ENCODE measurements around the gene MAP6.
"Not testable (repeated sequence)": the region's sequence is repeated elsewhere in the genome, so short reads cannot be mapped to it uniquely, and the experiment has no call there.

MAP6 gene

DNA sequence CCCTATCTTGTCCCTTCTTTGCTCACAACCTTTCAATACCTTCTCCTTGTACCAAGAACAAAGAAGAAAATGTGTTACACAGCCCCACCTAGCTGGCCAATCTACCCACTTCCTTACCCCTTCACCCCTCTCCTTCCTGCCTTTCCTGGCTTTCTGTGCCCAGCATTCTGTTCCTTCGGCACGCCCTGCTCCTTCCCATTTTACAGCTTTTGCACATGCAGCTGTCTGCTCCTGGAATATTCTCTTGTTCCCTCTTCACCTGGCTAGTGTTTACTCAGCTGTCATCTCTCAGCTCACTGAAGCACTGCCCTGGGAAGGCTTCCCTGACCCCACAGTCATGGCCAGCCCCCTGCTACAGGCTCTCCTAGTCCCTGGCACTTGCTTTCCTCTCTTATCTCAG, 76.1 kb downstream of the MAP6 start:
- no peak for DNase-seq

- DNase-seq: no peak
Observed at GRCh38 chr11:75591966-75592365, 76.9 kb downstream of the MAP6 start.

DNA sequence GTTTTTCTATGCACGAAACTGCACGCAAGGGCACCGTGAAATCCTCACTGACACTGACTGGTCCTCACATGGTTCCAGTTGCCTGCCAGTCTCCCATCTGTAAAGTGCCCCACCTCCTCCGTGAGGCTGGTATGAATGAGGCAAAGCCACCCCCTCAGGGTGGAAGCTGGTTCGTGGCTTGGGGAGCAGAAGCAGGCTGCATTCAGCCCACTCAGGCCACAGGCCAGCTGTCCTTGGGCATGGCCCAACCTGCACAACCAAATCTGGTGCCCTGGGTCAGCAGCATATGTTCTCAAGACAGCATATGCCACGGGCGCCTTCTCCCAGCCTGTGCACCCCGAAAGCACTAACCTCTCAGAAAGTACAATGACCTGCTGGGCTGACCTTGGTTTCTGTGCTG, 77.5 kb downstream of the MAP6 start:
- DNase-seq: no peak

- no peak for DNase-seq
Observed at GRCh38 chr11:75589933-75590332, 78.9 kb downstream of the MAP6 start.

GRCh38 chr11:75589051-75589450, 79.8 kb downstream of the MAP6 start:
- no peak for DNase-seq

GRCh38 chr11:75588051-75588481, 80.8 kb downstream of the MAP6 start:
- no peak for DNase-seq

DNA sequence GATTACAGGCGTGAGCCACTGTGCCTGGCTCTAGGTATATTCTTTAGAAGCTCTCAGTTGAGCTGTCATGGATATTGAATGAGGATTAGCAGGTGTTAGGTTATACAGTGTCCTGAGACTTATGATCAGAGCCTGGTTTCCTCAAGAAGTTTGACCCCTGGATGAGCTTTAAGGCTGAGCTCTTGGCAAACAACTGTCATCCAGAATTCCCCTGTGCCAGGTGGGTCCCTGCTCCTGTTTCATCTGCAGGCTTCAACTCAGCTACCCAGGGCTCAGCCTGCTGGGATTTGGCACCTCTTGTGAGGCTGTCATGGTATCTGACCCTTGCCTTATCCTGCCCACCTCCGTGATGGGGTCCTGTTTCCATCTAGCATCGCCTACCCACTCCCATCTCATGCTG, 82.4 kb downstream of the MAP6 start:
- DNase-seq: no peak

GRCh38 chr11:75585293-75585670, 83.6 kb downstream of the MAP6 start:
- DNase-seq: no peak

GRCh38 chr11:75584659-75585292, 84.1 kb downstream of the MAP6 start:
- not testable (repeated sequence) for DNase-seq

- DNase-seq: peak; percentile 97
Observed at GRCh38 chr11:75583718-75584658, 84.8 kb downstream of the MAP6 start.

- DNase-seq: peak; percentile 95
Observed at GRCh38 chr11:75582895-75583717, 85.7 kb downstream of the MAP6 start.

GRCh38 chr11:75582506-75582894, 86.3 kb downstream of the MAP6 start:
- DNase-seq: no peak

DNA sequence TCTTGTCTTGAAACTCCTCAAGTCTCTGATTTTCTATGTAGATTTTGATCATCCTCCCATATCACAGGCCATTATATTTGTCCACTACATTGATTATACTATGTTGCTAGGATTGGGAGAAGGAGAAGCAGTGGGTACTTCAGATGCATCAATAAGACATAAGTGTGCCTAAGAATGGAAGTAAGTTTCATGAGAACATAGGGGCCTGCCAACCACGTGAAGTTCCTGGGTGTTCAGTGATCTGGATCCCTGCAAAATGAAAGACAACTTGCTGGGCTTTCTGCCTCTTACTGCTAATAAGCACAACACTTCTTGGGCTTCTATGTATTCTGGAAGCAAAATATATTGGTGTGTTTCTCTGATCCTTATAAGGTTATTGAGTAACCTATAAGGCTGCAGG, 89.0 kb downstream of the MAP6 start:
- DNase-seq: no peak

- DNase-seq: no peak
Observed at GRCh38 chr11:75578977-75579376, 89.9 kb downstream of the MAP6 start.

DNA sequence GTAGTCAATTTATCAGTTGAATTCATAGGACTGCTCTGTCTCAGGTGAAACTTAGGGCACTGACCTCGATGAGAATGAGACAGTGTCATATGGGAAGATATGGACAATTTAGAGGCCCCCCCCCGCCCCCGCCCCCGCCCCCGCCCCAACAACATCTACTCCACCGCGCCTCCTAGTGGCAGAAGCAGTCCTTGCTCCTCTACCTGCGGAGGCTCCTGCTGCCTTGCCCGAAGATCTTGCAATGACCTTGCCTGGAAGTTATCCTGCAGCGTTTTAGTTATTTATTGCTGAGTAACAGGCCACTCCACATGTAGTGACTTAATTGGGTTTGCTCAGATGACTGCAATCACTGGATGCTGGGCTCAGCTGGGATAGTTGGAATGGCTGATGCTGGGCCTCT, 91.6 kb downstream of the MAP6 start:
- DNase-seq: no peak

DNA sequence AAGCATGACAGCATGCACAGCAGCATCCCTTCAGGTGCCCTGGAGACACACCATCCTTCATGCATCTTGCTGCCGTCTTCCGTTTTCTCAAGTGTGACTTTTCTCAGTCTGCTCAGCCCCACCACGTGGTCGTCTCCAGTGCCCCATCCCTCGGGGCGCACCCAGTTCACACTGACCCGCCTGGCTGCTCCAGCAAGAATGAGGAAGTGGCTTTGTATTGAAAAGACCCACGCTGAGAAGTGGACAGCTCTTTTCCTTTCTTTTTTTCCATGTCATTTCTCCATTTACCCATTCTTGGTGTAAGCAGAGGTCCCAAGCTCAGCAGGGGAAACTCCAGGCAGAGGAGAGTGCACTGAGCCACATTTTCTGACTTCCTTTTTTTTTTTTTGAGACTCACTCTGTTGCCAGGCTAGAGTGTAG, 92.3 kb downstream of the MAP6 start:
- no peak for DNase-seq

DNA sequence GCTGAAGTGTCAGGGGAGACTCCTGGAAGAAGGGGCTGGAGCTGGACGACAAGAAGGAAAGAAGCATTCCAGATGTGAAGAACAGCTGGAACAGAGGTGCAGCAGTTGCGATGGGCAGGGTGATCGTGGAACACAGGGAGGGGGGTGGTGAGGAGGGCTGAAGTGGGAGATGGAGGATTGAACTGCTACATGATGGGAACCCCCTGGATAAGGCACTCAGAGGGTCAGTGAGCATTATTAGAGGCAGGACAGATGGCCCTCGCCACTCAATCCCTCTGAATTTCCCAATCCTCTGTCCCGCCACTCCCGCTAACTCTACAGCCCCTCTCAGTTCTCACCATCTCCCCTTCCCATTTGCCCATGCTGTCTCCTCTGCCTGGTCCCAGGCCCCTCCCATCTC, 92.8 kb downstream of the MAP6 start:
- no peak for DNase-seq

GRCh38 chr11:75574698-75575602, 93.9 kb downstream of the MAP6 start:
- DNase-seq: no peak

- DNase-seq: no peak
Observed at GRCh38 chr11:75572744-75573143, 96.1 kb downstream of the MAP6 start.

GRCh38 chr11:75571625-75572024, 97.2 kb downstream of the MAP6 start:
- DNase-seq: no peak

GRCh38 chr11:75570559-75571139, 98.2 kb downstream of the MAP6 start:
- DNase-seq: no peak
